ENCODE results near the gene FBLN2. TPM values are rescaled to one million over a fixed set of nuclear protein-coding genes. Genes with fewer than 3 reads are reported as not detected.

Gene FBLN2
- total and polyA plus RNA-seq, 2 of the 13 experiments (the other 11 are each of a cell fraction or from before 2014, with no cell fraction given) = not detected

DNA sequence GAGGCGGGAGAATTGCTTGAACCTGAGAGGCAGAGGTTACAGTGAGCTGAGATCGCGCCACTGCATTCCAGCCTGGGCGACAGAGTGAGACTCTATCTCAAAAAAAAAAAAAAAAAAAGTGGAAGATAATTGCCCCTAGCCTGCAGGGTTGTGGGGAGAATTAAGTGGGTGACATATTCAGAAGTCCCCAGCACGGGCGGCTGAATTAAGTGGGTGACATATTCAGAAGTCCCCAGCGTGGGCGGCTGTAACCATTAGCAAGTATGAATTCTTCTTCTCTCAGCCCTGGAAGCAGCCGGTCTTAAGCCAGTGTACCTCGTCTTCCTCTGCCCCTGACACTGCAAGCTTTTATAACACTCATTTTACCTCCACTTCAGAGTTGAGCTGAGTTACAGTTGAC is 44.7 kb downstream of the FBLN2 start (continued):
- TF ChIP-seq PAX8 (CRISPR knock-in tag; IDR thresholded peaks at IDR 0.05; ENCODE audit: borderline replicate concordance) = no peak

DNA sequence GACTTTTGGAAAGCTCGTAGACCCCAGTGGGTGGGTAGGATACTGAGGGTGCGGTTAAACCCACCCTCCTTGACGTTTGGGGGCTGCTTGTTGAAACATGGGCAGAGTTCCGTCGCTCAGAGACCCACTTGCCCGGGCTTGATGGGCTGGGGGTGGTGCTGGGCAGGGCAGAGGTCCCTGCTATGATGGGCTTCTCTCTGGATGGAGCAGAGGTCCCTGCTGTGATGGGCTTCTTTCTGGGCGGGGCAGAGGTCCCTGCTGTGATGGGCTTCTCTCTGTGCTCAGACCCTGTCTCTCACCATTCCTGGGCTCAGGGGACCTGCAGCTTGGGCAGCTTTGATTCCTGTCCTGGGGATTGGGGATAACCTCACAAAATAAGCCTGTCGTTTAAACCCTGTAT is 45.2 kb downstream of the FBLN2 start:
- ChIA-PET POLR2A (no interaction called here), CTCF (ENCODE audit: low intra/inter-chr PET ratio, low total read pairs) (no interaction called here)
- in situ Hi-C loops (cut with HindIII; ENCODE audit: extremely low pct_ligation_motif_present, low pct_unique_long_range_greater_than_20kb) (no loop called here), intact Hi-C loops (cut with micrococcal nuclease; ENCODE audit: unreplicated experiment) (no loop called here)
- peaks cover 7 to 26% of the 10 kb centered on the region in 2 experiments; a peak in 3 of 5 replicates for H3K27me3 ChIP-seq (ENCODE audit: control insufficient read depth in 1 of 2, insufficient read depth in 2 of 2, low read length in 2 of 2)
- H3K27ac ChIP-seq (ENCODE audit: extremely low read length, insufficient read depth, low read length) = no peak overlapping the region
- no TSS peak for BruUV-seq (replicated peaks)
- DNase-seq (ENCODE audit: low spot score) = no peak
- ATAC-seq = no peak
- no peaks in the 10 kb centered on the region for H3K9me3 ChIP-seq (ENCODE audit: low read length)
- H2AFZ ChIP-seq (ENCODE audit: low read length) = no peak overlapping the region
- no peak overlapping the region for H3K4me2 ChIP-seq (ENCODE audit: low read depth, low read length)
- no peak for FAIRE-seq
- no peaks in the 10 kb centered on the region for H4K20me1 ChIP-seq (ENCODE audit: insufficient read depth, low read length)
- WGBS (ENCODE audit: low lambda C conversion rate) = 38% methylated on average over 7 of the region's 8 CpGs
- H3K4me3 ChIP-seq (replicated peaks in 1 of 3; ENCODE audit: insufficient read depth in 1 of 3, low read depth in 2 of 3, low read length in 3 of 3) = no peak overlapping the region
- no peaks in the 10 kb centered on the region for H3K79me2 ChIP-seq (ENCODE audit: insufficient read depth, low read length)
- no peaks in the 10 kb centered on the region for H3K36me3 ChIP-seq (replicated peaks in 1 of 2; ENCODE audit: control insufficient read depth in 1 of 2, insufficient read depth in 2 of 2, low read length in 2 of 2)
- H3K9ac ChIP-seq (ENCODE audit: insufficient read depth, low read depth, low read length) = no peak overlapping the region
- peaks cover 20% of the 10 kb centered on the region for H3K4me1 ChIP-seq (ENCODE audit: insufficient read depth, low read length)
- TF ChIP-seq, protein P1, sequence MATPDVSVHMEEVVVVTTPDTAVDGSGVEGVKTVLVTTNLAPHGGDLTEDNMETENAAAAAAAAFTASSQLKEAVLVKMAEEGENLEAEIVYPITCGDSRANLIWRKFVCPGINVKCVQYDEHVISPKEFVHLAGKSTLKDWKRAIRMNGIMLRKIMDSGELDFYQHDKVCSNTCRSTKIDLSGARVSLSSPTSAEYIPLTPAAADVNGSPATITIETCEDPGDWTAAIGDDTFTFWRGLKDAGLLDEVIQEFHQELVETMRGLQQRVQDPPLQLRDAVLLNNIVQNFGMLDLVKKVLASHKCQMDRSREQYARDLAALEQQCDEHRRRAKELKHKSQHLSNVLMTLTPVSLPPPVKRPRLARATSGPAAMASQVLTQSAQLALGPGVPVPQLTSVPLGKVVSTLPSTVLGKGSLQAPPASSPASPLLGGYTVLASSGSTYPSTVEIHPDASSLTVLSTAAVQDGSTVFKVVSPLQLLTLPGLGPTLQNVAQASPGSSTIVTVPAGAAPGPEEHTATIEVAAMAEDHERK (CRISPR knock-in tag; IDR thresholded peaks at IDR 0.05; ENCODE audit: low read depth) = no peak
- TF ChIP-seq CBFB (CRISPR knock-in tag; IDR thresholded peaks at IDR 0.05) (no peak), ZNF782 (CRISPR knock-in tag; IDR thresholded peaks at IDR 0.05; ENCODE audit: borderline replicate concordance) (no peak), ISL2 (CRISPR knock-in tag; IDR thresholded peaks at IDR 0.05) (no peak), ZNF564 (CRISPR knock-in tag; IDR thresholded peaks at IDR 0.05) (no peak), TBX3 (IDR thresholded peaks at IDR 0.05; ENCODE audit: borderline replicate concordance) (no peak), ETV5 (CRISPR knock-in tag; IDR thresholded peaks at IDR 0.05; ENCODE audit: borderline replicate concordance) (no peak), NFYC (CRISPR knock-in tag; IDR thresholded peaks at IDR 0.05) (no peak), TGIF2 (CRISPR knock-in tag; IDR thresholded peaks at IDR 0.05) (no peak), RAD51 (IDR thresholded peaks at IDR 0.05; ENCODE audit: borderline replicate concordance) (no peak), TBP (CRISPR knock-in tag; IDR thresholded peaks at IDR 0.05) (no peak)
- TF ChIP-seq, protein P2, sequence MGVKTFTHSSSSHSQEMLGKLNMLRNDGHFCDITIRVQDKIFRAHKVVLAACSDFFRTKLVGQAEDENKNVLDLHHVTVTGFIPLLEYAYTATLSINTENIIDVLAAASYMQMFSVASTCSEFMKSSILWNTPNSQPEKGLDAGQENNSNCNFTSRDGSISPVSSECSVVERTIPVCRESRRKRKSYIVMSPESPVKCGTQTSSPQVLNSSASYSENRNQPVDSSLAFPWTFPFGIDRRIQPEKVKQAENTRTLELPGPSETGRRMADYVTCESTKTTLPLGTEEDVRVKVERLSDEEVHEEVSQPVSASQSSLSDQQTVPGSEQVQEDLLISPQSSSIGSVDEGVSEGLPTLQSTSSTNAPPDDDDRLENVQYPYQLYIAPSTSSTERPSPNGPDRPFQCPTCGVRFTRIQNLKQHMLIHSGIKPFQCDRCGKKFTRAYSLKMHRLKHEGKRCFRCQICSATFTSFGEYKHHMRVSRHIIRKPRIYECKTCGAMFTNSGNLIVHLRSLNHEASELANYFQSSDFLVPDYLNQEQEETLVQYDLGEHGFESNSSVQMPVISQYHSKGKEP (CRISPR knock-in tag; IDR thresholded peaks at IDR 0.05) = no peak
- TF ChIP-seq, protein P3, sequence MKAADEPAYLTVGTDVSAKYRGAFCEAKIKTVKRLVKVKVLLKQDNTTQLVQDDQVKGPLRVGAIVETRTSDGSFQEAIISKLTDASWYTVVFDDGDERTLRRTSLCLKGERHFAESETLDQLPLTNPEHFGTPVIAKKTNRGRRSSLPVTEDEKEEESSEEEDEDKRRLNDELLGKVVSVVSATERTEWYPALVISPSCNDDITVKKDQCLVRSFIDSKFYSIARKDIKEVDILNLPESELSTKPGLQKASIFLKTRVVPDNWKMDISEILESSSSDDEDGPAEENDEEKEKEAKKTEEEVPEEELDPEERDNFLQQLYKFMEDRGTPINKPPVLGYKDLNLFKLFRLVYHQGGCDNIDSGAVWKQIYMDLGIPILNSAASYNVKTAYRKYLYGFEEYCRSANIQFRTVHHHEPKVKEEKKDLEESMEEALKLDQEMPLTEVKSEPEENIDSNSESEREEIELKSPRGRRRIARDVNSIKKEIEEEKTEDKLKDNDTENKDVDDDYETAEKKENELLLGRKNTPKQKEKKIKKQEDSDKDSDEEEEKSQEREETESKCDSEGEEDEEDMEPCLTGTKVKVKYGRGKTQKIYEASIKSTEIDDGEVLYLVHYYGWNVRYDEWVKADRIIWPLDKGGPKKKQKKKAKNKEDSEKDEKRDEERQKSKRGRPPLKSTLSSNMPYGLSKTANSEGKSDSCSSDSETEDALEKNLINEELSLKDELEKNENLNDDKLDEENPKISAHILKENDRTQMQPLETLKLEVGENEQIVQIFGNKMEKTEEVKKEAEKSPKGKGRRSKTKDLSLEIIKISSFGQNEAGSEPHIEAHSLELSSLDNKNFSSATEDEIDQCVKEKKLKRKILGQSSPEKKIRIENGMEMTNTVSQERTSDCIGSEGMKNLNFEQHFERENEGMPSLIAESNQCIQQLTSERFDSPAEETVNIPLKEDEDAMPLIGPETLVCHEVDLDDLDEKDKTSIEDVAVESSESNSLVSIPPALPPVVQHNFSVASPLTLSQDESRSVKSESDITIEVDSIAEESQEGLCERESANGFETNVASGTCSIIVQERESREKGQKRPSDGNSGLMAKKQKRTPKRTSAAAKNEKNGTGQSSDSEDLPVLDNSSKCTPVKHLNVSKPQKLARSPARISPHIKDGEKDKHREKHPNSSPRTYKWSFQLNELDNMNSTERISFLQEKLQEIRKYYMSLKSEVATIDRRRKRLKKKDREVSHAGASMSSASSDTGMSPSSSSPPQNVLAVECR (CRISPR knock-in tag; IDR thresholded peaks at IDR 0.05; ENCODE audit: borderline replicate concordance) = no peak
- TF ChIP-seq, protein P4, sequence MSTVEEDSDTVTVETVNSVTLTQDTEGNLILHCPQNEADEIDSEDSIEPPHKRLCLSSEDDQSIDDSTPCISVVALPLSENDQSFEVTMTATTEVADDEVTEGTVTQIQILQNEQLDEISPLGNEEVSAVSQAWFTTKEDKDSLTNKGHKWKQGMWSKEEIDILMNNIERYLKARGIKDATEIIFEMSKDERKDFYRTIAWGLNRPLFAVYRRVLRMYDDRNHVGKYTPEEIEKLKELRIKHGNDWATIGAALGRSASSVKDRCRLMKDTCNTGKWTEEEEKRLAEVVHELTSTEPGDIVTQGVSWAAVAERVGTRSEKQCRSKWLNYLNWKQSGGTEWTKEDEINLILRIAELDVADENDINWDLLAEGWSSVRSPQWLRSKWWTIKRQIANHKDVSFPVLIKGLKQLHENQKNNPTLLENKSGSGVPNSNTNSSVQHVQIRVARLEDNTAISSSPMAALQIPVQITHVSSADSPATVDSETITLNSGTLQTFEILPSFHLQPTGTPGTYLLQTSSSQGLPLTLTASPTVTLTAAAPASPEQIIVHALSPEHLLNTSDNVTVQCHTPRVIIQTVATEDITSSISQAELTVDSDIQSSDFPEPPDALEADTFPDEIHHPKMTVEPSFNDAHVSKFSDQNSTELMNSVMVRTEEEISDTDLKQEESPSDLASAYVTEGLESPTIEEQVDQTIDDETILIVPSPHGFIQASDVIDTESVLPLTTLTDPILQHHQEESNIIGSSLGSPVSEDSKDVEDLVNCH (CRISPR knock-in tag; IDR thresholded peaks at IDR 0.05) = no peak

Measured in HepG2 (cell line).